ENCODE measurements around the gene ZNF585A.
"Not testable (repeated sequence)": the region's sequence is repeated elsewhere in the genome, so short reads cannot be mapped to it uniquely, and the experiment has no call there.

Gene ZNF585A

GRCh38 chr19:37172368-37173366 is at the start of gene ZNF585A:
Gene ZNF585A (minus strand): TSS chr19:37172695. CDS start chr19:37169910, 2,785 bp downstream.
- DNase-seq: peak; percentile 91

GRCh38 chr19:37221136-37221535 is 48.6 kb upstream of the ZNF585A start:
- DNase-seq: no peak

- no peak for DNase-seq
Observed at GRCh38 chr19:37220383-37220782, 47.9 kb upstream of the ZNF585A start.

- DNase-seq: no peak
Observed at GRCh38 chr19:37218592-37218935, 46.1 kb upstream of the ZNF585A start.

- DNase-seq: peak; percentile 87
Observed at GRCh38 chr19:37217775-37218591, 45.5 kb upstream of the ZNF585A start, which contains the start of gene ZNF383. Gene ZNF383 (plus strand): TSS chr19:37218214. CDS start chr19:37230454, 12,240 bp downstream.

GRCh38 chr19:37217480-37217774 is 44.9 kb upstream of the ZNF585A start:
- DNase-seq: no peak

- no peak for DNase-seq
Observed at GRCh38 chr19:37197768-37198167, 25.3 kb upstream of the ZNF585A start.

- not testable (repeated sequence) for DNase-seq
Observed at GRCh38 chr19:37197115-37197514, 24.6 kb upstream of the ZNF585A start.

GRCh38 chr19:37195248-37195647 is 22.8 kb upstream of the ZNF585A start:
- not testable (repeated sequence) for DNase-seq

GRCh38 chr19:37186071-37186470 is 13.6 kb upstream of the ZNF585A start:
- DNase-seq: not testable (repeated sequence)

- no peak for DNase-seq
Observed at GRCh38 chr19:37165635-37166034, 6.9 kb downstream of the ZNF585A start.

GRCh38 chr19:37160153-37160552 is 12.3 kb downstream of the ZNF585A start:
- no peak for DNase-seq

GRCh38 chr19:37148214-37148613 is 24.3 kb downstream of the ZNF585A start:
- no peak for DNase-seq

- no peak for DNase-seq
Observed at GRCh38 chr19:37136111-37136510, 36.4 kb downstream of the ZNF585A start.

- no peak for DNase-seq
Observed at GRCh38 chr19:37128821-37129177, 43.7 kb downstream of the ZNF585A start.

- no peak for DNase-seq
Observed at GRCh38 chr19:37127999-37128820, 44.3 kb downstream of the ZNF585A start.

- DNase-seq: not testable (repeated sequence)
Observed at GRCh38 chr19:37122093-37122492, 50.4 kb downstream of the ZNF585A start.

- DNase-seq: no peak
Observed at GRCh38 chr19:37114001-37114400, 58.5 kb downstream of the ZNF585A start.

GRCh38 chr19:37111753-37112152 is 60.7 kb downstream of the ZNF585A start:
- DNase-seq: not testable (repeated sequence)

- not testable (repeated sequence) for DNase-seq
Observed at GRCh38 chr19:37104135-37104534, 68.4 kb downstream of the ZNF585A start.

GRCh38 chr19:37098570-37098969 is 73.9 kb downstream of the ZNF585A start:
- no peak for DNase-seq

- no peak for DNase-seq
Observed at GRCh38 chr19:37095859-37096258, 76.6 kb downstream of the ZNF585A start.

All from NCI-H1694 (cell line).